GM18868 (cell line): Measurements from ENCODE around the gene SIRPA.

Experiments
- ATAC-seq: cut with Tn5 transposase; IDR thresholded peaks from one replicate; pipeline ENCODE4 v1.9.1; 2021; ENCODE audit warnings: mild to moderate bottlenecking, moderate library complexity; ENCODE audit not compliant: unreplicated experiment

Gene SIRPA

DNA sequence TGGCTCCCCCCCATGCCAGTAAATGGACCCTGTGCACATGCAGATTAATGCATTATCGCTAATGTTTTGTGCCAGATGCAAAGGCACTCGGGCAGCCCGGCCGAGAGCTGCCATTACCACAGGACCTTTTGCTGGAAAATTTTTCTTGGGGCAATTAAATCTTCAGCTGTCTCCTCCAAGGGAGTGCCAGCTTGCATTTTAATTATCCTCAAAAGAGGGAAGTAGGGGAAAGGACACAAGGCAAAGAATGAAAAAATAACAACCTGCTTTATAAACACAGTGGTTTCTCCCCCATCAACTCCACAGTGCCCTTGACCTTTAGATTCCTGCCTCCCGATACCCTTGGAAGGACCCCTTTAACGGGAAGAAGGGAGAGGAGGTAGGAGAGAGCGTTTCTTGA lies 50.5 kb downstream of the SIRPA start:
- no peak for ATAC-seq

DNA sequence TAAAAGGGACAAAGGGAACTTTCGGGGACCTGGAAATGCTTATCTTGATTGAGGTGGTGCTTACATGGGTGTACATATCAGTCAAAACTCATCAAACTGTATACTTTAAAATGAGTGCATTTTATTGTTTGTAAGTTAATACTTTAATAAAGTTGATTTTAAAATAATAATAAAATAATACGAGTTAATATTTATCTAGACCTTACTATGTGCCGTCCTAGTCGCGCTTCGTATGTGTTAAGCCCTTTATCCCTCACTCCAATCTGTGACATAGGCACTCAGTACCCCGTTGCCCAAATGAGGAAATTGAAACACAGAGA lies 51.2 kb downstream of the SIRPA start:
- no peak for ATAC-seq

DNA sequence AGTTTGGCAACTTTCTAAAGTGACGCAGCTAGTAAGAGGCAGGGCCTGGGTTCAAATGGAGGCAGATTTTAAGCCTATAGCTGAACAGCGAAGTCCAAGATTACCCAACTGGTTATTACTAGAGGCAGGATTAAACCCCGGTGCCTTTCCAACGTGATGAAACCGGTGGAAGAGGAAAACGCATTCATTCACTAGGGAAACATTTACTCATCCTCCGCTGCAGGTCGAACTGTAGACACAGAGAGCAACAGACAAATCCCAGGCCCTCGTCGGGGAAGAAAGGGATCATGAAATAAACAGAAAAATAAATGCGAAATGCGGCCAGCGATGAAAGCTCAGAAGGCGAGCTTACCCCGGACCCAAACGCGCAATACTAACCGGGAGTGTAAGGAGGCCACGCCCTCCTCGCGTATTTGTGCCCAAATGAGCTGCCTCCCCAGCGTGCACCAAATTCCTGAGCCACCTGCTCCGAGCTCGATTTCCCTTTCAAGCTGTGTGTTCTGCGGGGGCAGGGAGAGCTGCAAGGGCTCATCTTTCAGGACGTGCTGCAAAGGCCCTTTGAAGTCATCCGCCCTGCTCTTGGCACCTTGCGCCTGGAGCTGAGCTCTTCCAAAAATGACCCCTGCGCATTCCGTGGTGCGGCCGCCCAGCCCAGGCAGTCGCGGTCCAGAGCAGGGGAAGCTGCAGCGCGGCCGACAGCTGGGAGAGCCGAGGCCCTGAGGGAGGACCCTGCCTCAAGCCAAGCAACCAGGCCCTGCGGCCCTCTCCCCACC lies 51.7 kb downstream of the SIRPA start:
- ATAC-seq = no peak

DNA sequence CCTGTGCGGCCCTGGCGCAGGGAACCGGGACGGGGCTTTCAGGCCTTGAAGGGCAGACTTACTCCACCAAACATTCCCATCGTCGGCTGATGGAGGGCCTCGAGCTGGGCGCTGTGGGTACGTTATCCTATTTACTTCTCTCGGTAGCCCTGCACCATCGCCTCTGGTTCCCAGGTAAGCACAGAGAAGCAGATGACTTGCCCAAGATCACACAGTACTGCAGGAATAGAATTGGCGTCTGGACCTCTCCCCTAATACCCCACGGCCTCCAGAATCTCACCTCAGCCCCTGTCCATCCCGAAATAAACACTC lies 52.3 kb downstream of the SIRPA start:
- no peak for ATAC-seq

DNA sequence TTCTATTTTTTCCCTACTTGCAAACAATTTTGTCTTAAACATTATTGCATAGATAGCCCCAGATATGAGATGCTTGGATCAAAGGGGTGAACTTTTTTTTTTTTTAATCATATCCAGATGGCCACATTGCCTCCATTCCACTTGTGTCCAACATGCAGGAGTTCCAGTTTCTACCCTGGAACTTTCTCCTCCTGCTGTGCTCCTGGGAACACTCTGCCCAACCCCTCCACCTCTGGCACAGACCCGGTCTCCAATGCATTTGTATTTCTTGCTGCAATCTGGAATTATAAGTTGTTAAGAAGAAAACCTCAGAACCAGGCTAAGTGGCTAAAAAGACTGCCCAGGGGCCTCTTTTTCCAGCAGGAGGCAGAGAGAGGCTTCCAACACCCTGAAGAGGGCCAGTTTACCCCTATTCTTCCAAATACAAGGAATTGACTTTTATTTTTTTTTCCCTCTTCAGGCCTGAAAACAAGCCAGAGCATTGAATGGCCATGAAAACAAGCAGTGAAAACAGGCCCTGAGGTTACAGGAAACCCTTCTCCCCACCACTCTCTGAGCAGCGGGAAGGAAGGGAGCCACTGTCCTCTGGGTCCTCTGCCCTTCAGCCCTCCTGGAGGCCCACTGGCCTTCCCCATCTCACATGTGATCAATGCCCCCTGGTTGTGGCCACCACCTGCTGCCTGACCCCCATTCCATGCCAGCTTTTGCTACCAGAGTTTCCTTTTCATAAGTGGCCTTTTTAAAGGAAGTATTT lies 54.3 kb downstream of the SIRPA start:
- ATAC-seq = no peak

DNA sequence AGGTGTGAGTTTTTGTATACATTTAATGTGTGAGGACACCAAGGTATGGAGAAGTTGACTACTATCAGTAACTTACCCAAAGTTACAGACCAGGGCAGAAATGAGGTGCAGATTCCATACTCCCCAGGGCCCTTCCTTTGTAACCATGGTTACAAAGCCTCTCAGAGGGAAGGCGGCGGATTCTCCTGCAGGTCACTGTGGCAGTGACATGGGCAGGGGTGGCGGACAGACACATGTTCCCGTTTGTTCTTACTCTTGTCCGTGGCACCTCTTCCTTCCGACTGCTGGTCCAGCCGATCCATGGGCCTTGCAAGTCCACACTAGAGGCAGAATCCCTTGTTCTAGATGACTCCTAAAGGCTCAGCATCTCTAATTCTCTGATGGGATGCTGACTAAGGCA lies 55.6 kb downstream of the SIRPA start:
- ATAC-seq = no peak

DNA sequence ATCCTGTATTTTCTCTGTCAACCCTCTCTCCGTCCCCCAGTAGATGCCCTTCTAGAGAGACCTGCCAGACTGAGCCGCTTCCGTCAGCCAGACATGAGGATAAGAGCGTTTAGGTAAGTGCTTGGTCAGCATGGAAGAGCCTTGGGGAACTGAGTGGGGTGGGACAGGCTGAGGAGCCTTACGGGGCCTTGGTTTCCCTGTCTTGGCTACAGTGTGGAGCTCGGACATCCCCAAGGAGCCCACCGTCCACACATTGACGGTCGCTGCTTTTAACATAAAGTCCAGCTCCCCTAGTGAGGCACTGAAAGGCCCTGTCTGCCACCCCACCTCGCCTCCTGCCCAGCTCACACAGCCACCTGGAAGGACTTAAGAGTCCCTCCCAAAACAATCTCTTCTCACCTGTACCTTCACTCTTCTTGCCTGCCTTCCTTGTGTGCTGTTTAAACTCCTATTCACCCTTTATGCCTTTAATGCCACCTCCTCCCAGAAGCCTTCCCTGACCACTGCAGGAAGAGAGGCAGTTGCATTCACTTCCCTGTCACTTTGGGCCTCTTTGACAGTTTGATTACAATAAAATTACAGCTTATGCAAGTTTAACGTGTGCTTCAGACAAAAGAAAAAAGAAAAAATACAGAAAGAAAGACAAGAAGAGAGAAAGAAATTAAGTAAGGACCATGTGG lies 56.4 kb downstream of the SIRPA start:
- no peak for ATAC-seq

DNA sequence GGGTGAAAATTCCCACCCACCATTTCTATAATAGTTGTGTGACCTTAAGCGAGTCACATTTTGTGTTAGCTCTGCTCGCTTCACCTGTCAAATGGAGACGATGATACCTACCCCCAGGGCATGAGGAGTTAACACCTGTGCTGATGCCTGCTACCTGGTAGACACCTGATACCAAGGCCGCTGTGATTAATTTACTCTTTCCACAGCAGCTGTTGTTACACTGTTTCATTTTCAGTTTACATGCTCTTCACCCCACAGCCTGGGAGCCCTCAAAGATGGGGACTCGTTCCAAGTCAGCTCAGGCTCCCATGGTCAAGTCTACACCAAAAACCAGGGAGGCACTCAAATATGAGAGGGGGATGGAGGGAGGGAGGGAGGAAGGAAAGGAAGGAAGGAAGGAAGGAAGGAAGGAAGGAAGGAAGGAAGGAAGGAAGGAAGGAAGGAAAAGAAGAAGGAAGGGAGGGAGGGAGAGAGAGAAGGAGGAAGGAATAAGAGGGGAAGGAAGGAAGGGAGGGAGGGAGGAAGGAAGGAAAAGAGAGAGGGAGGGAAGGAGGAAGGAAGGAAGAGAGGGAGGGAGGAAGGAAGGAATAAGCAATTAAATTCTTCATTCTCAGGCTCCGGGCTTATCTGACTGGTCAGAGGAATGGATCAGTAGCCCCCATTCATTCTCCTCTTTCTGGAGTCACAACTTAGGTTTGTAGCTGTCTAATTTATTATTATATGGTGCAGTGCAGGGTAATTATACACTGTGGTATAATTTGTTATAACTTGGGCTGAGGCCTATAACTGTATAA lies 57.7 kb downstream of the SIRPA start:
- peak; percentile 65 for ATAC-seq

DNA sequence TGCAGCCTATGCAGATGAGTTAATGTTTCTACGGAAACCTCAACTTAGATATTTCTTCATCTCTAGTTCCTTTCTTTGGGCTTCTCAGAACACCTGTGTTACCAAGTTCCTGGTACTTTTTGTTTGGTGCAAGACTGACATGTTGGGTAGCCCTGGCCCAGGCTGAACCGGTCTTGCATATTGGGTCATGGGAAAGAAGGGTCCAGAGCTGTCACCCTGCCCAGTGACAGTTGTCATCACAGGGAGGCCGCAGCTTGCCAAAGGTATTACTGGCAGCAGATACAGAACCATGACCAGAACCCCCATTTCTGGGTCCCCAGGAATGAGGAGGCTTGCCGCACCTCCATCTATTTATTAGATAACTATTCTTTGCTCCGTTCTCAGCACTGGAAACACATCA lies 58.4 kb downstream of the SIRPA start:
- no peak for ATAC-seq

DNA sequence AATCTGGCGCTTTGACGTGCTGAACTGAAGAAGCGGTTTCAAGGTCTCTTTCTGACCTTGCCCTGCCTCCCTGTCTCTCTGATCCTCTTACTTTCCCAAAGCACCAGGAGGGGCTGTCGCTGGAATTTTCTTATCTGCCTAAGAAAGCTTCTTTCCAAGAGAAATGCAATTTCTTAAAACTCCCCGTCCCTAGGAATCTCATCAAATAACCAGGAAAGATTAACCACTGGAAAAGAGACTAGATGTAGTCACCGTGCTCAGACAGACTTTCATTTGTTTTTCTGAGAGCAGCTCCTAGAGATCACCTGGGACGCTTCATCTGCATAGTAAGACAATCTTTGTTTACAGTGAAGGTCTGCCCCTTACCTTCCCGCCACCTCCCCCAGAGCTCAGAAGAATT lies 60.0 kb downstream of the SIRPA start:
- no peak for ATAC-seq

DNA sequence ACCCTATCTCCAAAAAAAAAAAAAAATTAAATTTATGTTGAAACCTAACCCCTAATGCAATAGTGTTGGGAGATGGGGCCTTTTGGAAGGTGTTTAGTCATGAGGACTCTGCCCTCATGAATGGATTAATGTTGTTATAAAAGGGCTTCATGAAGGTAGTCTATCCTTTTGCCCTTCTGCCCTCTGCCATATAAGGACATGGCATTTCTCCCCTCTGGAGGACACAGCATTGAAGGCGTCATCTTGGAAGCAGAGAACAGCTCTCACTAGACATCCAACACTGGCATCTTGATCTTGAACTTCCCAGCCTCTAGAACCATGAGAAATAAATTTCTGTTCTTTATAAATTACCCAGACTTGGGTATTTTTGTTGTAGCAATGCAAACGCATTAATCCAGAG lies 63.2 kb downstream of the SIRPA start:
- no peak for ATAC-seq

DNA sequence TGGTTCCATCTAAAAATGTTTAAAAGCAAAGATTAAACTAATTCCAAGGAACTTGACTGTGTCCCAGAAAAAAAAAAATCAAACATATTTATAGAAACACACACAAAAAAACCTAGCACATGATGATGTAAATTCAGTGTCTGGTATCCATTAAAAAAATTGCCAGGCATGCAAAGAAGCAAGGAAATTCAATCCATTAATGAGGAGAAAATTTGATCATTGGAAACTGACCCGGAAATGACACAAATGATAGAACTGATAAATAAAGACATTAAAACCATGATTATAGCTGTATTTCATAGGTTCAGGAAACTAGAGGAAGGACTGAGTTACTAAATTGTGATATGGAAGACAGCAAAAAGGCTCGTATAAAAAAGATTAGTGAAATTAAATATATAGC lies 63.9 kb downstream of the SIRPA start:
- ATAC-seq = no peak

DNA sequence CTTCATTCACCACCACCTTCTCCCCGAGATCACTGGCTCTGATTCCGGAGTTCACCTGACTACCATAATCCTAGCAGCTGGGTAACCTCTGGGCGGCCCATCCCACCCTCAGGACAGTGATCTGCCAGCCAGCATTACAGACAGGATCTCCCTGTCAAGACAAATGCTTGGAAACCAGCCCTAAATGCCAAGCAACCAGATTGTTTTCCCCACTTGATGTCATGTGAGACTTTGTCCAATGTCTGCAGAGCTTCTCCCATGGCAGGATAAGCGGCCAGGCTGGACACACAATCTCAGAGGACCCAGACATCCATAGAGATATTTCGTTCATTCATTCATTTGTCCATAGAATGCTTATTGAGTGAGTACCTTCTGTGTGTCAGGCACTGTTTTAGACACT lies 66.2 kb downstream of the SIRPA start:
- no peak for ATAC-seq

DNA sequence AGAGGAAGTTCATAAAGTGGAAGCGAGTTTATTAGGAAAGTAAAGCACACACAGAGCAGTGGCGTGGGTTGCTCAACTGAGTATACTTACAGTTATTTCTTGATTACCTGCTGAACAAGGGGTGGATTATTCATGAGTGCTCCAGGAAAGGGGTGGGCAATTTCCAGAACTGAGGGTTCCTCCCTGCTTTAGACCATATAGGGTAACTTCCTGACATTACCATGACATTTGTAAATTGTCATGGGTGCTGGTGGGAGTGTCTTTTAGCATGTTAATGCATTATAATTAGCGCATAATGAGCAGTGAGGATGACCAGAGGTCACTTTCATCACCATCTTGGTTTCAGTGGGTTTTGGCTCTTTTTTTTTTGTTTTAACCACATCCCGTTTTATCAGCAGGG lies 68.9 kb downstream of the SIRPA start:
- ATAC-seq = no peak

DNA sequence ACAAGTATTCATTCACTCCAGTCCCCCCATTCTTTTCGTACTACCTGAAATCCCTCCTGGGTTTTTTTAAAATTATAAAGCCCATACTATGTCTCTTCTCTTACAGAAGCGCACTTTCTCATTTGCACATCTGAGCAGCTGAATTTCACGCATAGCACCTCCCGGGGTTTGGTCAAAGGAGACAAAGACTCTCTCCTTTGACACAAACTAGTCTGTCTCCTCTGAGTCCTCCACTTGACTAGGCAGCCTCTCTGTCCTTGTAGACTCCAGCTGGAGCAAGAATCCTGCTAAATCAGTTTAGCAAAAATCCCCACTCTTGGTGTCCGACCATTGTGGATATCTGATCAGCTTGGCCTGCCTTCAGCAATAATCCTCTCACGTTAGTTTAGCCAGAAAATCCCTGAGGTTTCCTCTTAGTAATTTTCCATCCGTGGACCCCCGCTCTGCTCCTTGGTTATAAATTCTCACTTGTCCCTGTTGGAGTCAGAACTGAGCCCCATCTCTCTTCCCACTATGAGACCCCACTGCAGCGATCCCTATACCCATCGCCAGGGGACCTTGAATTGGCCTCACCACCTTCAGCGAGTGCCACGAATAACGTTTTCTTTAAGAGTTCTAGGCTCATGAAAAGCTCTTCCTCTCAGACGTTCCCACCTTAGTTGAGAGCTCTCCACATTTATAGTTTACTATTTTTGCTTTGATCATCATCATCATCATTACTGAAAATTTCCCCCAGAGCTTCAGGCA lies 69.6 kb downstream of the SIRPA start:
- ATAC-seq = no peak

DNA sequence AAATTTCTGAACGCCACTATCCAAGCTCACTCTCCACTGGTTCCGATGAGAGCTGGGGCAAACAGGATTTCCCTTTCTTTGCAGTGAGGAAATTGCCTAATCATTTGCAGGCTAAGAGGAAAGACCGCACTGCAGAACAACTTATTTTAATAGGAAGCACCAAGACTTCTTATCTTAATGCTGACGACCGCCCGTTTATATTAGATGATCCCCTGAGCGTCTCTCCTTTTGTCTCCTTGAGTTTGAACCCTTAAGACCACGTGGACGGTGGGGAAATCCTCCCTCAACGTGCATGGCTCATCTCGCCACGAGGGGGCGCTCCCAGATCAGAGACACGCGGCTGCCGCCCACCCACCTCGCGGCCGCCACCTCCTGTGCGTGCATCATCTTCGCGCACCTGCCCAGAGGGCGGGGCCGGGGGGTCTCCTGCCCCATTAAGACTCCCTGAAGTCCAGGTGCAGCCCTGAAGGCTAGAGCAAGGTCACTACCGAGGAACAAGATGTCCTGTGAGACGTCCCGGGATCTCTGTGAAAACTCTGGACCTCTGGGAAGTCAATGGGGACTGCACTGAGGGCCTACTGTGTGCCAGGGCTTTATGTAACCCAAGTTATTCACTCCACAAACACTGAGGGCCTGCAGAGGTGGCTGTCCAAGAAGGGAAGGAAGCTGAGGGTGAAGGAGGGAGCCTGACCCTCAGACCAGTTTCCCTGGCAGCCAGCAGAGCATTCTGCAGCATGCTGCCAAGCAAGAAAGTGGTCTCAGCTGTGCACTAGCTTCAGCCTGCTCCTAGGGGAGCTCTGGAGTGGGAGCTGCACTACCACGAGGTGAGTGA lies 70.5 kb downstream of the SIRPA start:
- peak; percentile 72 for ATAC-seq

DNA sequence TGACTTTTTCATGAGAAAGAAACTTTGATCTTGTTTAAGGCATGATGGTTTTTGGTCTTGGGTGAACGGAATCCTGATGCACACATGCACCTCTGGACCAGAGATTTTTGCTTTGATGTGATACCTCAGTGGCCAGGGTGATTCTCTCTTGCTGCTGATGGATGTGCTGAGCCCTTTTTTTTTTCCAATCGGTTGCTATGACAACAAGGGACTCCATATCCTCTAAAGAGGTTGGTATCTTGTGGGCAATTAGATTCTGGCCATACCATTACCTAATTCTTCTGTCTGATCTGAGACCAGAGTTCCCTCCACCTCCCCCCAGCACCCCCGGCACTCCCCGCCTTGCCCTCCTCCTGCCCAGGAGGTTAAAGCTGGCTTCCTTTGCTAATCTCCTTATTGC lies 73.8 kb downstream of the SIRPA start:
- no peak for ATAC-seq

DNA sequence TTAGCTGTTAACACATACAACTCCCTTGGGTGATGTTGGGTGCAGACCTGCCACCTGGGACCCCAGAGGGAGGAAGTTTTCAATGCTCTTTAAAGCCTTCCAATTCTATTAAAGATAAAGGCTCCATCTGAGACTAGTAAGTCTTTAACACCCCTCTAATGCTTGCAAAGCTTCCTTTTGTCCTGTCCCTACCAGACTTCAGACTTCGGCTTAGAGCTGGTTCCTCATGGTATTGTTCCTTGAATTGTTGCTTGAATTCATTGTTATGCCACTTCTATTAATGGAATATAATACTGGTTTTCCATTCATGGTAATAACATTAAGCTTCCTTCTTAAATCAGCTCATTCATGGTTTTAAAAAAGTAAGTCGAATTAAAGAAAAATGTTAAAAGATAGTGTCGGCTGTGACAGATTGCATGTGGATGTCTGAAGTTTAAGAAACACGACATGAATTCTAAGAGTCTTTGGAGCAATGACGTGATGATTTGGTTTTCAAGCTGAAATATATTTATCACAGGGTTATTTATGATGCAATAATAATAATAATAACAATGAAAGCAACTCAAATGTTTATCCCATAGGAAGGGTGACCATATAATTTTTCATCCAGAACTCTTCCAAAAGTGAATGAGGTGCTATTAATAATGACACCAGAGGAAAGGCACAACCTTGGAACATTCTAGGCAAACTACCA lies 76.8 kb downstream of the SIRPA start:
- ATAC-seq = no peak
